HG02884 (cell line): ENCODE data around the gene NKAIN2.
"Not testable (repeated sequence)": the region's sequence is repeated elsewhere in the genome, so short reads cannot be mapped to it uniquely, and the experiment has no call there.

Experiments used
- ATAC-seq: cut with Tn5 transposase; IDR thresholded peaks from one replicate; pipeline ENCODE4 v1.9.1; 2021; ENCODE audit warnings: mild to moderate bottlenecking, moderate library complexity; ENCODE audit not compliant: unreplicated experiment

The NKAIN2 gene

GRCh38 chr6:124167249-124167648 lies 363.6 kb downstream of the NKAIN2 start:
- ATAC-seq: not testable (repeated sequence)

- no peak for ATAC-seq
These were observed 386.6 kb downstream of the NKAIN2 start for GRCh38 chr6:124190256-124190655.

GRCh38 chr6:124193132-124193531 lies 389.5 kb downstream of the NKAIN2 start:
- no peak for ATAC-seq

GRCh38 chr6:124197148-124197547 lies 393.5 kb downstream of the NKAIN2 start:
- no peak for ATAC-seq

GRCh38 chr6:124199286-124199685 lies 395.6 kb downstream of the NKAIN2 start:
- no peak for ATAC-seq

- no peak for ATAC-seq
These were observed 397.0 kb downstream of the NKAIN2 start for GRCh38 chr6:124200661-124201060.

GRCh38 chr6:124203101-124203811 lies 399.6 kb downstream of the NKAIN2 start:
- ATAC-seq: no peak

- no peak for ATAC-seq
These were observed 400.1 kb downstream of the NKAIN2 start for GRCh38 chr6:124203812-124204167.

GRCh38 chr6:124205921-124206320 lies 402.3 kb downstream of the NKAIN2 start:
- ATAC-seq: no peak

GRCh38 chr6:124223611-124224345 lies 420.1 kb downstream of the NKAIN2 start:
- no peak for ATAC-seq

GRCh38 chr6:124226396-124226795 lies 422.7 kb downstream of the NKAIN2 start:
- no peak for ATAC-seq

GRCh38 chr6:124233221-124233620 lies 429.6 kb downstream of the NKAIN2 start:
- ATAC-seq: no peak

- ATAC-seq: no peak
These were observed 431.1 kb downstream of the NKAIN2 start for GRCh38 chr6:124234801-124235200.

GRCh38 chr6:124237911-124238310 lies 434.2 kb downstream of the NKAIN2 start:
- no peak for ATAC-seq

GRCh38 chr6:124238408-124238807 lies 434.7 kb downstream of the NKAIN2 start:
- ATAC-seq: not testable (repeated sequence)

- ATAC-seq: no peak
These were observed 451.4 kb downstream of the NKAIN2 start for GRCh38 chr6:124254941-124255685.

- no peak for ATAC-seq
These were observed 456.7 kb downstream of the NKAIN2 start for GRCh38 chr6:124260337-124260736.

- no peak for ATAC-seq
These were observed 466.1 kb downstream of the NKAIN2 start for GRCh38 chr6:124269733-124270132.

GRCh38 chr6:124273701-124274100 lies 470.0 kb downstream of the NKAIN2 start:
- no peak for ATAC-seq

- ATAC-seq: no peak
These were observed 478.9 kb downstream of the NKAIN2 start for GRCh38 chr6:124282541-124282940.

- ATAC-seq: no peak
These were observed 479.8 kb downstream of the NKAIN2 start for GRCh38 chr6:124283486-124283885.

GRCh38 chr6:124285146-124285545 lies 481.5 kb downstream of the NKAIN2 start:
- no peak for ATAC-seq
